ENCODE data around the gene OXTR.
"Not testable (repeated sequence)": the region's sequence is repeated elsewhere in the genome, so short reads cannot be mapped to it uniquely, and the experiment has no call there.

Gene OXTR

GRCh38 chr3:8733332-8734094 lies 35.9 kb downstream of the OXTR start, which contains the start of gene CAV3:
TSS of gene CAV3 (plus strand) at chr3:8733802. CDS start at chr3:8733877, 75 bp downstream.
- in situ Hi-C loops (cut with HindIII; ENCODE audit: low pct_unique_long_range_greater_than_20kb, low sequenced_read_pairs): no loop called here
- no peak for DNase-seq (ENCODE audit: low read depth in 1 of 2, low spot score in 1 of 2)
- TF ChIP-seq JUND (IDR thresholded peaks at IDR 0.05; ENCODE audit: low read depth): no peak

GRCh38 chr3:8732413-8732812 lies 37.0 kb downstream of the OXTR start:
- no peak for TF ChIP-seq JUND (IDR thresholded peaks at IDR 0.05; ENCODE audit: low read depth)
- in situ Hi-C loops (cut with HindIII; ENCODE audit: low pct_unique_long_range_greater_than_20kb, low sequenced_read_pairs): no loop called here

DNA sequence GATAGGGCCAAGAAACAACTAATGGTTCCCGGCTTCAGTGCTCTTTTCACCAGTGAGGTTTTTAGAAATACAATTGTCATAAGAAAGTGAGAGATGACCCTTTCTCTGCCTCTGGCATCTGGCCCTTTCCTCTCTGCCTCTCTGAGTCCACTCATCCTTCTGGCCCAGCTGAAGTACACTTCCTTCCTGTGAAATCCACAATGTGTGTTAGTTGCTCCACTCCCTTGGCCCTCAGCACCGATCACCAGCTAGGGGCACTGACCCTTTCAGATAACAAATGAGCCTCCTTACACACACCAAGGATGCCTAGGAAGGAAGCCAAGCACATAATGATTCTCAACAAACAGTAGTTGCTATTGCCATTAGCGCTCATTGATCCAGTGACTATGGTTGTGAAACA lies 38.8 kb downstream of the OXTR start:
- no peak for DNase-seq (ENCODE audit: low read depth in 1 of 2, low spot score in 1 of 2)
- no peak for TF ChIP-seq JUND (IDR thresholded peaks at IDR 0.05; ENCODE audit: low read depth)
- in situ Hi-C loops (cut with HindIII; ENCODE audit: low pct_unique_long_range_greater_than_20kb, low sequenced_read_pairs): no loop called here

More at GRCh38 chr3:8732413-8732812, 37.0 kb downstream of the OXTR start:
- DNase-seq (ENCODE audit: low read depth in 1 of 2, low spot score in 1 of 2): no peak

DNA sequence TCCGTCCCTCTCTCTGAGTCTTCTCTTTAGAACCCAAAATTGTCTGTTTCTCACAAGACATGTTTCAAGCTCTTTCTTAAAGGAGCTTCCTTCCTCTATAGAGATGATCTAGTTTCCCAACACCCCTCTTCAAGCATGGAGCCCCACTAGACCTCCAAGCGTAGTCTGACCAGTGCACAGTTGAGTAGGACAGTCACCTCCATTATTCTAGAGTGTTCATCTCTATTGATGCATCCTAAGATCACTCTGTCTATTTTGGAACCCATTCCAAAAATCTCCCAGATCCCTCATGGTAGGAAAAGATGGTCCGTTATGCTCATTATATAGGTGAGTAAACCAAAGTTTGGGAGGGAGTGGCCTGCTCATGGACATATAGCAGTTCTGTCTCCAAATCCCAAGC lies 39.9 kb downstream of the OXTR start:
- TF ChIP-seq JUND (IDR thresholded peaks at IDR 0.05; ENCODE audit: low read depth): no peak
- no peak for DNase-seq (ENCODE audit: low read depth in 1 of 2, low spot score in 1 of 2)
- in situ Hi-C loops (cut with HindIII; ENCODE audit: low pct_unique_long_range_greater_than_20kb, low sequenced_read_pairs): no loop called here

DNA sequence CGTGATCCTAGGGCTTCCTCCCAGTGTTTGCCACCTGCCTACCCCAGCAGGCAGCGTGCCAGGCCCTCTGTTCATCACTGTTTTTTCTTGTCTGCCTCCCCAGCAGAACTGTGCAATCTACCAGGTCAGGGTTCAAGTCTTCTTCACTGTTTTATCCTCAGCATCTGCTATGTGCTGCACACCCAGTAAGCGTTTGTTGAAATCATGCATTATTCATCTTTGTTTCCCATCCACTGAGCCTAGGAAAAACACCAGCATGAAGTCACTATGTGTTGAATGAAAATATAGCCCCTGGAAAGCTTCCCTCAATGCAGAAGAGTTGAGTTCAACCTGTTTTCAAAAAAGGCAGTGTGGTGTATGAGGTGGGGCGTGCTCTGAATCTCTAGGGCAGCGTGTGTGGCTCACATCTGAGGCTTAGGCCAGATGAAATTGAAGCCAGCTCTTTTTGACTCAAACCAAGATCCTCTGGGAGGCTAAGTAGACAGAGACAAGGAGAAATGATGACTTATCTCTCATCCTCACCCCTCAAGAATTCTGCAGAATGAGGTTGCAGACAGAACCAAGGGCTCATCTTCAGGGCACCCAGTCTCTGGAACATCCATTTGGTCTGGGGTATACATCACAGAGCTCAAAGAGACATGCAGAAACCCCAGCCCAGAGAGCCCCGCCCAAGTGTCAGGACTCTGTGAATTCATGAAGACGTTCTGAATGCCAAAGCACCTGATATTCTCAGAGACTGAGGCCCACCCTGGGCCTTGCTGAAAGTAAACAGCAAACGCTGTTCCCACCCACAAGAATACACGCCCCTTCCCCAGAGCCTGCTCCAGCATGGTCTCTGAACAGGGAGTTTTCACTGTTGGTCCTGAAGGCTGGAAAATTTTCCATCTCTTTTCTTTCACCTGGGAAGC lies 41.6 kb downstream of the OXTR start:
- TF ChIP-seq JUND (IDR thresholded peaks at IDR 0.05; ENCODE audit: low read depth): no peak
- DNase-seq (ENCODE audit: low read depth in 1 of 2, low spot score in 1 of 2): no peak
- in situ Hi-C loops (cut with HindIII; ENCODE audit: low pct_unique_long_range_greater_than_20kb, low sequenced_read_pairs): no loop called here

- in situ Hi-C loops (cut with HindIII; ENCODE audit: low pct_unique_long_range_greater_than_20kb, low sequenced_read_pairs): no loop called here
These were observed 45.2 kb downstream of the OXTR start for GRCh38 chr3:8724108-8724752.

GRCh38 chr3:8723612-8724011 lies 45.8 kb downstream of the OXTR start:
- in situ Hi-C loops (cut with HindIII; ENCODE audit: low pct_unique_long_range_greater_than_20kb, low sequenced_read_pairs): no loop called here
- no peak for TF ChIP-seq JUND (IDR thresholded peaks at IDR 0.05; ENCODE audit: low read depth)

More at GRCh38 chr3:8724108-8724752, 45.2 kb downstream of the OXTR start:
- peak; percentile 51; the same call in 1 of the 2 replicates for TF ChIP-seq JUND (IDR thresholded peaks at IDR 0.05; ENCODE audit: low read depth)
- peak in 1 of 2 experiments; percentile 44 for DNase-seq (ENCODE audit: low read depth in 1 of 2, low spot score in 1 of 2)

DNA sequence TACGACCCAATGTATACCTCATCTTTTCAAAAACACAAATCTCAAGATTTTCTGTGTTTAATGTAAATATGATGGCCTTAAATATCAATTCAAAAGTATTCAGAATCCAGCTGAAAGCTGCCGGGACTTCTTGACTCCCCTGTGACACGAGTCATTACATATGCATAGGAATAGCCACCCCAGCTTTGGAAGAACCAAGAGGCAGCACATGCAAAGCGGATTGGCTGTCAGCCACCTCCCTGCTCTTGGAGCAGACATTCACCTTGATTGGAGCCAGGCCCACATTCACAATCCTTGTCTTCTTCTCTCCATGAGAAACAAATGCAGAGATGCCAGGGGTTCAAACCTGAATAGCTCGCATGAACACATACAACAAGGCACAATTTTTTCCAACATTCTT lies 46.6 kb downstream of the OXTR start:
- no peak for DNase-seq (ENCODE audit: low read depth in 1 of 2, low spot score in 1 of 2)
- TF ChIP-seq JUND (IDR thresholded peaks at IDR 0.05; ENCODE audit: low read depth): no peak
- in situ Hi-C loops (cut with HindIII; ENCODE audit: low pct_unique_long_range_greater_than_20kb, low sequenced_read_pairs): no loop called here

More at GRCh38 chr3:8723612-8724011, 45.8 kb downstream of the OXTR start:
- no peak for DNase-seq (ENCODE audit: low read depth in 1 of 2, low spot score in 1 of 2)

DNA sequence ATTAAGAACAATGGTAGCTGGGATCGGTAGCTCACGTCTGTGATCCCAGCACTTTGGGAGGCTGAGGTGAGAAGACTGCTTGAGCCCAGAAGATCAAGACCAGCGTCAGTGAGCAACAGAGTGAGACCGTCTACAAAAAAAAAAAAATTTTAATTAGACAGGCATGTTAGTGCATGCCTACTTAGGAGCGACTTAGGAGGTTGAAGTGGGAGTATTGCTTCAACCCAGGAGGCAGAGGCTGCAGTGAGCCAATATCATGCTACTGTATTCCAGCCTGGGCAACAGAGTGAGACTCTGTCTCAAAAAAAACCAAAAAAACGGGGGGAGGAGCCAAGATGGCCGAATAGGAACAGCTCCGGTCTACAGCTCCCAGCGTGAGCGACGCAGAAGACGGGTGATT lies 53.7 kb downstream of the OXTR start:
- DNase-seq (ENCODE audit: low read depth in 1 of 2, low spot score in 1 of 2); in situ Hi-C loops (cut with HindIII; ENCODE audit: low pct_unique_long_range_greater_than_20kb, low sequenced_read_pairs): not testable (repeated sequence)

GRCh38 chr3:8713901-8714759 lies 55.3 kb downstream of the OXTR start:
- in situ Hi-C loops (cut with HindIII; ENCODE audit: low pct_unique_long_range_greater_than_20kb, low sequenced_read_pairs): no loop called here

GRCh38 chr3:8712908-8713255 lies 56.5 kb downstream of the OXTR start:
- TF ChIP-seq JUND (IDR thresholded peaks at IDR 0.05; ENCODE audit: low read depth): no peak
- DNase-seq (ENCODE audit: low read depth in 1 of 2, low spot score in 1 of 2): no peak
- in situ Hi-C loops (cut with HindIII; ENCODE audit: low pct_unique_long_range_greater_than_20kb, low sequenced_read_pairs): no loop called here

More at GRCh38 chr3:8713901-8714759, 55.3 kb downstream of the OXTR start:
- no peak for DNase-seq (ENCODE audit: low read depth in 1 of 2, low spot score in 1 of 2)
- no peak for TF ChIP-seq JUND (IDR thresholded peaks at IDR 0.05; ENCODE audit: low read depth)

Data from T47D (cell line).